ENCODE data around the gene RNF148. TPM values are rescaled to one million over a fixed set of nuclear protein-coding genes. Genes with fewer than 3 reads are reported as not detected.

Gene RNF148
- polyA plus RNA-seq, 10 donors, result 0.12 TPM; not detected in 9

Other genes starting within 250 kb of the RNF148 start
- under 1 TPM in 1 of 10 donors, not detected in 9; 0.18 TPM for gene RNF133, start 3.8 kb downstream of the RNF148 start, polyA plus RNA-seq (ENCODE audit: insufficient read length in 10 of 10)
- gene CADPS2, start 183.5 kb upstream of the RNF148 start, polyA plus RNA-seq (ENCODE audit: insufficient read length in 10 of 10), result 1 to 10 TPM; 2.7 to 8.6 (median 5.0) TPM